B cell (primary cell): ENCODE results near the gene SPECC1. TPM values are rescaled to one million over a fixed set of nuclear protein-coding genes. Genes with fewer than 3 reads are reported as not detected.

Experiments
- ATAC-seq: fragments of 200-7000 bp; cut with Tn5 transposase; one replicate; pipeline ENCODE4 v1.10.0; 2021; ENCODE audit warnings: low read depth, mild to moderate bottlenecking, moderate number of reproducible peaks, moderate library complexity
- CTCF ChIA-PET: fragments of 350-600 bp; sonication (Branson Sonifier 250); formaldehyde crosslinking; loops from one replicate; lab custom pipeline; 2021; ENCODE audit warnings: antibody characterized with exemption, inconsistent platforms; lab: Charles Lee
- POLR2A ChIA-PET: fragments of 350-600 bp; sonication (Branson Sonifier 250); formaldehyde crosslinking; loops from one replicate; lab custom pipeline; 2021; ENCODE audit warnings: antibody characterized with exemption; lab: Charles Lee
- DNase-seq: peaks from one replicate; pipeline ENCODE4 v3.0.0; 2013
- H2AFZ ChIP-seq: 2 replicates; pipeline ENCODE4 v1.6.1; 2012; ENCODE audit warnings: mild to moderate bottlenecking, low read depth, low read length; ENCODE audit not compliant: insufficient read depth, poor library complexity, severe bottlenecking
- H3K27ac ChIP-seq, 2 donors: 1 replicate in 1 of 2; 2 replicates in 1 of 2; pipeline ENCODE4 v1.5.1; 2012 to 2013; ENCODE audit warnings: low read length in 2 of 2, mild to moderate bottlenecking in 2 of 2, moderate library complexity in 1 of 2
- H3K27me3 ChIP-seq, 4 experiments: fragments of 200-600 bp in 1 of 4; sonication (generic) in 1 of 4; replicated peaks in 1 of 4; 1 replicate in 2 of 4; 2 replicates in 2 of 4; pipeline versions ENCODE4 v1.6.1 to v1.7.0; 2013 to 2016; ENCODE audit warnings: low read length in 3 of 4, mild to moderate bottlenecking in 2 of 4, mixed read lengths in 1 of 4, moderate library complexity in 1 of 4; ENCODE audit not compliant: insufficient read depth in 4 of 4, control insufficient read depth in 3 of 4; ENCODE audit errors: control extremely low read depth in 1 of 4
- H3K36me3 ChIP-seq, 2 experiments: replicated peaks in 1 of 2; 1 replicate in 1 of 2; 2 replicates in 1 of 2; pipeline versions ENCODE4 v1.6.1 to v1.7.1; 2013; ENCODE audit warnings: low read length in 1 of 2; ENCODE audit not compliant: insufficient read depth in 2 of 2, control insufficient read depth in 1 of 2; ENCODE audit errors: control extremely low read depth in 1 of 2, extremely low read depth in 1 of 2
- H3K4me1 ChIP-seq, 2 donors: fragments of 200-600 bp in 1 of 2; sonication (generic) in 1 of 2; 1 replicate in 1 of 2; 2 replicates in 1 of 2; pipeline versions ENCODE4 v1.5.1 to v1.6.1; 2013 to 2017; ENCODE audit warnings: low read length in 2 of 2; ENCODE audit not compliant: control insufficient read depth in 2 of 2, insufficient read depth in 2 of 2
- H3K4me2 ChIP-seq: replicated peaks from 2 replicates; pipeline ENCODE3; 2012; ENCODE audit warnings: mild to moderate bottlenecking, low read depth, low read length; ENCODE audit not compliant: poor library complexity, severe bottlenecking
- H3K4me3 ChIP-seq, 5 experiments: fragments of 200-600 bp in 1 of 5; sonication (generic) in 1 of 5; 1 replicate in 3 of 5; 2 replicates in 2 of 5; pipeline versions ENCODE4 v1.5.1 to v1.7.0; 2011 to 2016; ENCODE audit warnings: low read length in 4 of 5, mild to moderate bottlenecking in 4 of 5, low read depth in 2 of 5, control low read depth in 1 of 5, moderate library complexity in 1 of 5; ENCODE audit not compliant: insufficient read depth in 1 of 5; ENCODE audit errors: control extremely low read depth in 1 of 5, extremely low read depth in 1 of 5
- H3K79me2 ChIP-seq: fragments of 200-600 bp; sonication (generic); one replicate; pipeline ENCODE4 v1.6.0; 2016; ENCODE audit warnings: low read length; ENCODE audit not compliant: control insufficient read depth, insufficient read depth
- H3K9ac ChIP-seq: fragments of 200-600 bp; sonication (generic); 2 replicates; pipeline ENCODE4 v1.6.1; 2017; ENCODE audit warnings: mild to moderate bottlenecking, low read length, moderate library complexity
- H3K9me3 ChIP-seq, 3 donors: one replicate each; pipeline versions ENCODE4 v1.6.1 to v1.7.1; 2013; ENCODE audit warnings: low read length in 2 of 3; ENCODE audit not compliant: control insufficient read depth in 2 of 3, insufficient read depth in 1 of 3; ENCODE audit errors: control extremely low read depth in 1 of 3
- H4K20me1 ChIP-seq: 2 replicates; pipeline ENCODE4 v1.6.0; 2012; ENCODE audit warnings: mild to moderate bottlenecking, low read length; ENCODE audit not compliant: insufficient read depth, control insufficient read depth, poor library complexity, severe bottlenecking
- H3K27ac Mint-ChIP-seq: one replicate; pipeline ENCODE4 v1.8.0; 2021; ENCODE audit warnings: mixed read lengths
- H3K27me3 Mint-ChIP-seq: one replicate; pipeline ENCODE4 v1.8.0; 2021; ENCODE audit warnings: mixed read lengths
- H3K4me1 Mint-ChIP-seq: one replicate; pipeline ENCODE4 v1.8.0; 2021; ENCODE audit warnings: mixed read lengths
- H3K4me3 Mint-ChIP-seq: one replicate; pipeline ENCODE4 v1.8.0; 2021; ENCODE audit warnings: mixed read lengths
- H3K9me3 Mint-ChIP-seq: one replicate; pipeline ENCODE4 v1.8.0; 2022; ENCODE audit warnings: mixed read lengths; ENCODE audit not compliant: insufficient read depth
- EZH2 ChIP-seq: IDR thresholded peaks from 2 replicates; pipeline ENCODE4 v1.6.1; 2012; ENCODE audit warnings: borderline replicate concordance, low read depth, mild to moderate bottlenecking, moderate library complexity, low read length; ENCODE audit not compliant: insufficient read depth, poor library complexity, severe bottlenecking
- WGBS: methylation state at CpG from one replicate; pipeline ENCODE4 v1.1.5; 2013; ENCODE audit warnings: missing lambda C conversion rate; ENCODE audit not compliant: insufficient coverage; 5-methylcytosine and 5-hydroxymethylcytosine counted together
- intact Hi-C: fragments of 100-400 bp; cut with micrococcal nuclease; formaldehyde crosslinking; loops from one replicate; pipeline ENCODE4 v1.10.0; 2022
- polyA plus RNA-seq: library from polyadenylated mRNA; depleted of rRNA; stranded (reverse); fragments of >200 nt; gene quantifications from 2 replicates; pipeline ENCODE4 v1.2.3, GENCODE V29; 2012
- total RNA-seq, 2 donors: library from RNA; stranded (reverse); fragments of 120-200 nt in 1 of 2; gene quantifications; 1 replicate in 1 of 2; 2 replicates in 1 of 2; pipeline versions ENCODE4 v1.2.3 to v1.2.4, GENCODE V29; 2013 to 2022
- TF ChIP-seq, protein P1 (sequence below): fragments of 200-600 bp; IDR thresholded peaks from one replicate; pipeline ENCODE4 v1.8.0; 2022; ENCODE audit warnings: antibody characterized with exemption, mild to moderate bottlenecking

Gene SPECC1
- total and polyA plus RNA-seq, 2 donors (not counting 1 experiment from before 2014, with no cell fraction given) = 4.6 to 7.4 TPM

DNA sequence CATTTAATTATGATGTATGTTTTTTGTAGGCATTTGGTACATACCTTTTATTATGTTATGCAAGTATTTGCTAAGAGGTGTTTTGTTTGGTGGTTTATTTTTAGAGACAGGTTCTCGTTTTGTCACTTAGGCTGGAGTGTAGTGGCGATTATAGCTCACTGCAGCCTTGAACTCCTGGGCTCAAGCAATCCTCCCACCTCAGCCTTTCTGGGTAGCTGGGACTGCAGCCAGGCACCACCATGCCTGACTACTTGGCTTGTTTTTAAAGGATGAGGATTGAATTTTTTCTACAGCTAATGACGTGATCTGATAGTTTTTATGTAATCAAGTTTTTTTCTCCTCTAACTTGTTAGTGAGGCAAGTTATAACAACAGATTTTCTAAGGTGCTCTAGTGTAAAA, 199.6 kb downstream of the SPECC1 start:
- Histone ChIP-seq H3K9me3 (peaks cover 0 to 5% (median 0%) of the 10 kb centered on the region in 3 donors), H2AFZ (no peak overlapping the region), H3K4me3 (no peak overlapping the region), H3K4me1 (no peaks in the 10 kb centered on the region), H3K79me2 (no peaks in the 10 kb centered on the region), H3K9ac (no peak overlapping the region), H3K4me2 (no peak overlapping the region), H3K27me3 (no peaks in the 10 kb centered on the region), H3K27ac (no peak overlapping the region), H3K36me3 (no peaks in the 10 kb centered on the region), H4K20me1 (no peaks in the 10 kb centered on the region)
- CTCF ChIA-PET = no interaction called here
- intact Hi-C loops = no loop called here
- Mint-ChIP-seq H3K4me1 (no peaks in the 10 kb centered on the region), H3K4me3 (no peak overlapping the region), H3K27me3 (no peaks in the 10 kb centered on the region), H3K9me3 (peaks cover 3% of the 10 kb centered on the region), H3K27ac (no peak overlapping the region)
- no peak for ATAC-seq
- DNase-seq = no peak
- TF ChIP-seq, protein P1, sequence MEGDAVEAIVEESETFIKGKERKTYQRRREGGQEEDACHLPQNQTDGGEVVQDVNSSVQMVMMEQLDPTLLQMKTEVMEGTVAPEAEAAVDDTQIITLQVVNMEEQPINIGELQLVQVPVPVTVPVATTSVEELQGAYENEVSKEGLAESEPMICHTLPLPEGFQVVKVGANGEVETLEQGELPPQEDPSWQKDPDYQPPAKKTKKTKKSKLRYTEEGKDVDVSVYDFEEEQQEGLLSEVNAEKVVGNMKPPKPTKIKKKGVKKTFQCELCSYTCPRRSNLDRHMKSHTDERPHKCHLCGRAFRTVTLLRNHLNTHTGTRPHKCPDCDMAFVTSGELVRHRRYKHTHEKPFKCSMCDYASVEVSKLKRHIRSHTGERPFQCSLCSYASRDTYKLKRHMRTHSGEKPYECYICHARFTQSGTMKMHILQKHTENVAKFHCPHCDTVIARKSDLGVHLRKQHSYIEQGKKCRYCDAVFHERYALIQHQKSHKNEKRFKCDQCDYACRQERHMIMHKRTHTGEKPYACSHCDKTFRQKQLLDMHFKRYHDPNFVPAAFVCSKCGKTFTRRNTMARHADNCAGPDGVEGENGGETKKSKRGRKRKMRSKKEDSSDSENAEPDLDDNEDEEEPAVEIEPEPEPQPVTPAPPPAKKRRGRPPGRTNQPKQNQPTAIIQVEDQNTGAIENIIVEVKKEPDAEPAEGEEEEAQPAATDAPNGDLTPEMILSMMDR = no peak
- no peak for TF ChIP-seq EZH2
- POLR2A ChIA-PET = no interaction called here
- 100% methylated on average over 2 of the region's 3 CpGs for WGBS

DNA sequence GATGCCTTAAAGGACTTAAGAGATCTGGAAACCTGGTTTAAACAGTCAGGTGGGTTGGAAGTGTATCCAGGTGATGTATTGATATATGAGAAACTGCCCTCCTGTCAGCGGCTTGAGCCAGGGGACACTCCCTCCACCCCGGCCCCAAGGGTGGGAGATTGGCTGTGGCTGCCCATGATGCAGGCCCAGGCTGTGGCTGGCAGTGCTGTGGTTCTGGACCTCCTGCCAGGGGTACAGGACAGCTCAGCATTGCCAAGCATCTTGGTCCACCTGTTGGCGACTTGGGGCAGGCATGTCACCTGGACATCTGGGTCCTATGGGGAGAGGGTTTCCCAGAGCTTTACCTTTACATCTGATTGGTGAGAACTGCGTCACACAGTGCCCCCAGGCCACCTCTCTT, 201.0 kb downstream of the SPECC1 start:
- H3K27ac ChIP-seq = no peak overlapping the region
- H3K9me3 Mint-ChIP-seq = peaks cover 3% of the 10 kb centered on the region
- POLR2A ChIA-PET = no interaction called here
- no peaks in the 10 kb centered on the region for H3K4me1 ChIP-seq
- intact Hi-C loops = no loop called here
- H3K4me3 Mint-ChIP-seq = no peak overlapping the region
- WGBS = 93% methylated on average over 3 of the region's 4 CpGs
- H3K9me3 ChIP-seq = peaks cover 0 to 5% (median 0%) of the 10 kb centered on the region in 3 donors
- no peak overlapping the region for H3K4me3 ChIP-seq
- H3K36me3 ChIP-seq = no peaks in the 10 kb centered on the region
- no peak overlapping the region for H3K4me2 ChIP-seq
- ATAC-seq = no peak
- H4K20me1 ChIP-seq = no peaks in the 10 kb centered on the region
- no peaks in the 10 kb centered on the region for H3K27me3 Mint-ChIP-seq
- TF ChIP-seq, protein P1 = no peak
- TF ChIP-seq EZH2 = no peak
- H2AFZ ChIP-seq = no peak overlapping the region
- DNase-seq = no peak
- no peaks in the 10 kb centered on the region for H3K27me3 ChIP-seq
- no peak overlapping the region for H3K27ac Mint-ChIP-seq
- H3K9ac ChIP-seq = no peak overlapping the region
- no peaks in the 10 kb centered on the region for H3K79me2 ChIP-seq
- H3K4me1 Mint-ChIP-seq = no peaks in the 10 kb centered on the region
- CTCF ChIA-PET = no interaction called here
